ENCODE results near the gene MTFP1. TPM values are rescaled to one million over a fixed set of nuclear protein-coding genes. Genes with fewer than 3 reads are reported as not detected.

The MTFP1 gene
- total and polyA plus RNA-seq, 2 experiments from 2014 or later: 54.6 to 64.1 TPM

GRCh38 chr22:30381264-30381663 lies 44.3 kb upstream of the MTFP1 start:
- H3K9me3 Mint-ChIP-seq: no peaks in the 10 kb centered on the region
- H3K4me1 Mint-ChIP-seq: peaks cover 2% of the 10 kb centered on the region
- Histone ChIP-seq H3K4me1 (ENCODE audit: insufficient read depth) (peaks cover 1% of the 10 kb centered on the region), H4K20me1 (replicated peaks; ENCODE audit: insufficient read depth) (no peaks in the 10 kb centered on the region), H3K27ac (ENCODE audit: low read depth) (no peak overlapping the region), H3K4me2 (no peak overlapping the region), H3F3A (replicated peaks; ENCODE audit: low read depth) (no peaks in the 10 kb centered on the region), H3K79me2 (replicated peaks; ENCODE audit: insufficient read depth) (no peaks in the 10 kb centered on the region), H3K9me2 (ENCODE audit: insufficient read depth) (no peaks in the 10 kb centered on the region), H3K4me3 (no peak overlapping the region), H3K36me3 (ENCODE audit: insufficient read depth) (no peaks in the 10 kb centered on the region), H3K27me3 (ENCODE audit: insufficient read depth) (no peaks in the 10 kb centered on the region), H2AFZ (no peak overlapping the region)
- H3K27me3 Mint-ChIP-seq (ENCODE audit: insufficient read depth, low read depth, poor library complexity): peaks cover 8% of the 10 kb centered on the region
- DNase-seq (ENCODE audit: low spot score) (no peak), ATAC-seq (no peak)
- no peak overlapping the region for H3K4me3 Mint-ChIP-seq
- H3K36me3 Mint-ChIP-seq (ENCODE audit: low read depth): peaks cover 17% of the 10 kb centered on the region
- no peak for TF ChIP-seq EZH2 (IDR thresholded peaks at IDR 0.05; ENCODE audit: low read depth, unreplicated experiment)
- no peak for TF ChIP-seq EZH2phosphoT487 (IDR thresholded peaks at IDR 0.05; ENCODE audit: unreplicated experiment)
- no peak for TF ChIP-seq ZNF114 (CRISPR knock-in tag; IDR thresholded peaks at IDR 0.05)
- TF ChIP-seq ZNF331 (CRISPR knock-in tag; IDR thresholded peaks at IDR 0.05; ENCODE audit: low read depth): no peak
- no peak for TF ChIP-seq STAT1 (IDR thresholded peaks at IDR 0.05; ENCODE audit: unreplicated experiment)
- TF ChIP-seq POLR2AphosphoS5 (IDR thresholded peaks at IDR 0.05; ENCODE audit: low read depth): no peak
- no peak for TF ChIP-seq REST (IDR thresholded peaks at IDR 0.05; ENCODE audit: unreplicated experiment)
- TF ChIP-seq JUNB (IDR thresholded peaks at IDR 0.05; ENCODE audit: unreplicated experiment): no peak
- TF ChIP-seq ZNF462 (CRISPR knock-in tag; IDR thresholded peaks at IDR 0.05): no peak
- no peak for TF ChIP-seq NANOG (IDR thresholded peaks at IDR 0.05; ENCODE audit: borderline replicate concordance)
- no peak for TF ChIP-seq CTCF (conservative IDR thresholded peaks at IDR 0.05; ENCODE audit: low read depth in 2 of 2)
- TF ChIP-seq CREB1 (CRISPR knock-in tag; IDR thresholded peaks at IDR 0.05; ENCODE audit: low read depth): no peak
- TF ChIP-seq ETS1 (IDR thresholded peaks at IDR 0.05): no peak
- no peak overlapping the region for H3K27ac Mint-ChIP-seq

All from GM23338 (cell line).